Body of pancreas (tissue), 4 donors: Measurements from ENCODE around the gene RING1.

Source experiments
- POLR2A ChIP-seq, 3 donors: fragments of 450-650 bp; IDR thresholded peaks; one replicate each; pipeline ENCODE4 v1.6.1; 2016; ENCODE audit warnings: antibody characterized with exemption in 3 of 3, mild to moderate bottlenecking in 2 of 3
- TF ChIP-seq, protein P1 (sequence below), 7 experiments: fragments of 450-650 bp in 4 of 7; fragments of 200-600 bp in 3 of 7; sonication (generic) in 3 of 7; IDR thresholded peaks; one replicate each; pipeline ENCODE4 v1.5.1; 2016 to 2019; ENCODE audit warnings: antibody characterized with exemption in 7 of 7

DNA sequence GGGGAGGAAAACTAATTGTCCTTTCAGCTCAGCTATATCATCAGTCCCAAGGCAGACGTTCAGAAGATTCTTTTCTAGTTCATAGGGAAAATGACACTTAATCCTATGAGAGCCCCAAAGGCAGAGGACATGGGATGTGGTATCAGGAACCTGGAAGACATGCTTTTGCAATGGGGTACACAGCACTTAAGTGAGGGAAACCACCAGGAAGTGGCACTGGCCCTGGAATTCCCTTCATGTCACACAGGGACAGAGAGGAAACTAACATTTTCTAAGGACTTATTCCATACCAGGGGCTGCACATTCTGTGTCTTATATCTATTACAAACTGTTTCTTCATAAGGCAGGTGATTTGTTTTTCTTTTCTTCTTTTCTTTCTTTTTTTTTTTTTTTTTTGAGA, 35.2 kb downstream of the RING1 start:
- TF ChIP-seq, protein P1, sequence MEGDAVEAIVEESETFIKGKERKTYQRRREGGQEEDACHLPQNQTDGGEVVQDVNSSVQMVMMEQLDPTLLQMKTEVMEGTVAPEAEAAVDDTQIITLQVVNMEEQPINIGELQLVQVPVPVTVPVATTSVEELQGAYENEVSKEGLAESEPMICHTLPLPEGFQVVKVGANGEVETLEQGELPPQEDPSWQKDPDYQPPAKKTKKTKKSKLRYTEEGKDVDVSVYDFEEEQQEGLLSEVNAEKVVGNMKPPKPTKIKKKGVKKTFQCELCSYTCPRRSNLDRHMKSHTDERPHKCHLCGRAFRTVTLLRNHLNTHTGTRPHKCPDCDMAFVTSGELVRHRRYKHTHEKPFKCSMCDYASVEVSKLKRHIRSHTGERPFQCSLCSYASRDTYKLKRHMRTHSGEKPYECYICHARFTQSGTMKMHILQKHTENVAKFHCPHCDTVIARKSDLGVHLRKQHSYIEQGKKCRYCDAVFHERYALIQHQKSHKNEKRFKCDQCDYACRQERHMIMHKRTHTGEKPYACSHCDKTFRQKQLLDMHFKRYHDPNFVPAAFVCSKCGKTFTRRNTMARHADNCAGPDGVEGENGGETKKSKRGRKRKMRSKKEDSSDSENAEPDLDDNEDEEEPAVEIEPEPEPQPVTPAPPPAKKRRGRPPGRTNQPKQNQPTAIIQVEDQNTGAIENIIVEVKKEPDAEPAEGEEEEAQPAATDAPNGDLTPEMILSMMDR (IDR thresholded peaks at IDR 0.05) = no peak
- no peak for TF ChIP-seq POLR2A (IDR thresholded peaks at IDR 0.05)
